GM19463 (cell line): ENCODE measurements around the gene RASA2.
A peak's percentile ranks its signal among the peaks of the same experiment; 100 is the strongest.
"Not testable (repeated sequence)": the region's sequence is repeated elsewhere in the genome, so short reads cannot be mapped to it uniquely, and the experiment has no call there.

ENCODE experiments used
- ATAC-seq: cut with Tn5 transposase; IDR thresholded peaks from one replicate; pipeline ENCODE4 v1.9.1; 2021; ENCODE audit warnings: mild to moderate bottlenecking, moderate library complexity; ENCODE audit not compliant: unreplicated experiment

The RASA2 gene

GRCh38 chr3:141575879-141576743, 89.3 kb downstream of the RASA2 start:
- ATAC-seq, result peak; percentile 50

GRCh38 chr3:141576744-141577052, 89.9 kb downstream of the RASA2 start:
- no peak for ATAC-seq

DNA sequence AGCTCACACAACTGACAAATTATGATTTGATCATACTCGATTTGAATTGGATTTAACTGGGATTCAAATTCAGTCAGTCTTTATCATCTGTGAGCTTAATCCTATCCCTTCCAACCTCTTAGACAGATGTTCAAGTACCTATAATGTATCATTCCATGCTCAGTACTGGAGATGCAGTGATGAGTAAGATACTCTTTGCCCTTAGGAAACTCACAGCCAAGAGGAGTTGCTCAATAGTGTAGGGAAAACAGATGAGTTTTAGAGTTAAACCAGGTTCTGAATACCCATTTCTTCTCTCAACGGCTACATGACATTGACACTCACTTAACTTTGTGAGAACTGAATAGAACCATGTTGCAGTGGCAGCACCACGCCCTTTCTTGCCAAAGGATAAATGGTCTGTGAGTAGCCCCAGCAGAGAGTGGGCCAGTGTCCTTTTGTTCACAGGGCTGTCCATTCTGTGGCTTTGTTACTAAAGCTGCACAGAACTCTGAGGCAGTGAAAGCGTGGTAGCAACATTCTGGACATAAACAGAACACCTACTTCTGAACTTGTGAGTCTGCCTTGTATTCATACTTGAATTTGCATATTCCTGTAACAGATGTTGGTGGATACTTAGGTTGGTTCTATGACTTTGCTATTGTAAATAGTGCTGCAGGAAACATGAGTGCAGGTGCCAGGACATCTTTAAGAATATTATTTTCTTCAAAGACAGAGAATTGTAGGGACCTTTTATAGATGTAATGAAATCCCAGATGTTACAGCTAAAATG, 91.6 kb downstream of the RASA2 start:
- no peak for ATAC-seq

GRCh38 chr3:141594357-141594756, 107.5 kb downstream of the RASA2 start:
- ATAC-seq, result no peak

DNA sequence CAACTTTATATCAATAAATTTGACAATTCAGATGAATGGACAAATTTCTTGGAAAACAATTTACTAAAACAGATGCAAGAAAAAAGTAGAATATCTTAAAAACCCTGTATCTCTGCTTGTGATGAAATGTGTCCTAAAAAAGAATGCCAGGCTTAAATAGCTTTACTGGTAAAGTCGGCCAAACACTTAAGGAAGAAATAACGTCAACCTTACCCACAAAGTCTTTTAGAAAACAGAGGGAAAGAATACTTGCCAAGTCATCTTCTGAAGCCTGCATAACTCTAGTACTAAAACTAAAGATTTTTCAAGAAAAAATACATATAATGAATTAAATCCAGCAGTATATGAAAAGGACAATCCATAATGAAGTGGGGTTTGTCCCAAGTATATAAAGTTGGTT, 111.1 kb downstream of the RASA2 start:
- ATAC-seq, result no peak

DNA sequence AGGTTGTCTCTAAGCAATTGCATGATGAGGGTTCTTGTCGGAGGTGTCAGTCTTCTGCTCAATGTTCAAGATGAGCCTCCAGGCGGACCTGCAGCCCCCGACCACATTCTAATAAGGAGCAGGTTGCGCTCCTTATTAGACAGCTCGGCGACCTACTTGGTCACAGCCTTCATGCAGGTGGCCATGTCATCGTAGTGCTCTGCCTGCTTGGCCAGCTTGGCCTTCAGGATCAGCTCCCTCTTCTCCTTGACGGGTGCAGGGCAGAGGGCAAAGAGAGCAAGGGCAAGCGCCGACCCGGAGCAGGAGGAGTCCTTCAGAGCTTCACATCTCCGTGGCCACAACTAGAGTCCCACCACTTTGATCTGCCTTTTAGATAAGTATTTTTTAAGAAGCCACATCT, 113.5 kb downstream of the RASA2 start:
- ATAC-seq, result no peak

- ATAC-seq, result no peak
These were observed 115.9 kb downstream of the RASA2 start for GRCh38 chr3:141602706-141603105.

DNA sequence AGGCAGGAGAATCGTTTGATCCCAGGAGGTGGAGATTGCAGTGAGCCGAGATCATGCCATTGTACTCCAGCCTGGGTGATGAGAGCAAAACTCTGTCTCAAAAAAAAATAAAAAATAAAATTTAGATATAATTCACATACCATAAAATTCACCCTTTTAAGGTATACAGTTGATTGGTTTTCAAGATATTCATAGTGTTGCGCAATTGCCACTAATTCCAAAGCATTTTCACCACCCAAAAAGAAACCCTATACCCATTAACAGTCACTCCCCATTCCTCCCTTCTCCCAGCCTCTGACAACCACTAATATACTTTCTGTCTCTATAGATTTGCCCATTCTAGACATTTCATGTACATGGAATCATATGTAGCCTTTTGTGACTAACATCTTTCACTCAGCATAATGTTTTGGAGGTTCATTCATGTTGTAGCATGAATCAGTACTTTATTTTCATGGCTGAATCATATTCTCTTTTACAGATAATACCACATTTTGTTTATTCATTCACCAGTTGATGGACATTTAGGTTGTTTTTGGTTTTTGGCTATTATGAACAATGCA, 116.7 kb downstream of the RASA2 start:
- no peak for ATAC-seq

- no peak for ATAC-seq
These were observed 119.1 kb downstream of the RASA2 start for GRCh38 chr3:141605883-141606282.

GRCh38 chr3:141608438-141608837, 121.6 kb downstream of the RASA2 start:
- no peak for ATAC-seq

DNA sequence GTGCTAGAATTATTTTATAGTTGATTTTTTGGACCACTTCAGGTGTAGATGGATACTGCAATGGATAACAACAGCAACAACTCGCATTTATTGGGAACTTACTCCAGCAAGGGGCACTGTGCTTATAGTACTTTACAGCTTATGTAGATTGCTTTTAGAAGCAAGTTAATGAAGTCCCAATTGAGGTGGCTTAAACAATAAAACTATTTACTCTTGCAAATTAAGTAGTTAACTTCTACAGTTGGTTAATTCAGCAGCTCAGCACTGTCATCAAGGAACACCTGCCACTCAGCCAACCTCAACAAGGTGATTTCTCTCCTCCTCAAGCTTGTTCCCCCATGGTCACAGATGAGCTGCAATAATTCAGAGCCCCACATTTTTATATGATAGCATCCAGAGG, 124.1 kb downstream of the RASA2 start:
- ATAC-seq, result no peak

DNA sequence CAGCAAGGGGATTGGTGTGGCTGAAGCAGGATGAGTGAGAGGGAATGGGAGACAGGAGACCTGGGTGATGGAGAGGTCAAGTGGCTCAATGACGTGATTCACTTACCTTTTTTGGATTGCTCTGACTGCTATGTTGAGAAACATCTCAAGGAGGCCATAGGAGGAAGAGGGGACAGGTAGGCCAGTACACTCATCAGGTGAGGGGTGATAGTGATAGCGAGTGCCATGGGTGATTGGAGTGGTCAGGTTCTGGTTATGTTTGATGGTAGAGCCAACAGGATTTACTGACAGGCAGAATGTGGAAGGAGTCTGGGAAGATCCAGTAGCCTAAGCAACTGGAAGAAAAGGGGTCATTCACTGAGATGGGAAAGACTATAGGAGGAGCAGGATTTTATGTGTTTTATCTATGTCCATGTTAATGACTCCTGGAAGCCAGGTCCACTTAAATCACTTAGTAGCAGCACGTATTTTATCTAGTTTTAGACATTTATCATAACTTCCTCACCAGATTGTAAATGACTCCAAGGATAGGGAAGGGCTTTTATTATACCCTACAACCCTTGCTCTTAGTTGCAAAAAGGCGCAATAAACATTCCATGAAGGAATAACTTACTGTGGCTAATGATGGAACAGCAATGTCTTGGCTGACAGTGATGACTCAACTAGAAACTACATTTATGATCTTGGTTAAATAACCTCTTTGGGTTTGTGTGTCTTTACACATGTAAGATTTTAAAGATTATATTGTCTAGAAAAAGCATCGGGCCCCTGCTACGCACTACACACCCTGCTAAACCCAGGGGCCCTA, 131.5 kb downstream of the RASA2 start:
- ATAC-seq, result no peak

GRCh38 chr3:141618938-141619337, 132.1 kb downstream of the RASA2 start:
- ATAC-seq, result no peak

DNA sequence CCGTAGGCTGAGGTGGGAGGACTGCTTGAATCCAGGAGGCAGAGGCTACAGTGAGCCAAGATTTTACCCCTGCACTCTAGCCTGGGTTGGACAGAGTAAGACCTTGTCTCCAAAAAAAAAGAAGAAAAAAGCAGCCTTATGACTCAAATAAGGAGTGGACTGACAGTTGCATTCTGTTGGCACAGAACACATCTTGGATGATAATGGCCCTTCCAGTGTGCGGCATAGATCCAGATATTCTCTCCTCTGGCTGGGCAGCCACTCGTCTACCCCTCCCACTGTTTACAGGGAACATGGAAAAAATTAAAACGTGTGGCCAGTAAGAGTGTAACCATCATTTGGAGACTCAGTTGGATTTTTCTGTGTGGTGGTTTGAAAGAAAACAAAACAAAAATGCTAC, 132.6 kb downstream of the RASA2 start:
- ATAC-seq, result no peak

DNA sequence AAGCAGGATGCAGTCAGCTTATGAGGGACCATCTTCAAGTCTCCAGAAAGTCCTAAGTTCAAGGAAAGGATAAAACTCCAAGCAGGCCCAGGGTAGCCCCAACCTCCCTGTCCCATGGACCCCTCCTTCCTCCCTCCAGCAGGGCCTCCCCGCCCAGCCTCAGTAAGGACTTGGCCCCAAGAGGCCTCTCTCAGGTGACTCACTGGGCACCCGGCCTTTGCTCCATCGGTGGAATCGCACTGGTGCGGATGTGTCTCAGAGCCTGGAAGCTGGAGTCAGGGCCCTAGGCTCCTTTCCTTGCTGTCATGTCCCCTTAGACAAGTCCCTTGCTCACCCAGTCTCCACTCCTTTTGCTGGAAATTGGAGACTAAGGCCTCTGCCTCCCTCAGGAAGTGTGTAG, 136.9 kb downstream of the RASA2 start:
- no peak for ATAC-seq

DNA sequence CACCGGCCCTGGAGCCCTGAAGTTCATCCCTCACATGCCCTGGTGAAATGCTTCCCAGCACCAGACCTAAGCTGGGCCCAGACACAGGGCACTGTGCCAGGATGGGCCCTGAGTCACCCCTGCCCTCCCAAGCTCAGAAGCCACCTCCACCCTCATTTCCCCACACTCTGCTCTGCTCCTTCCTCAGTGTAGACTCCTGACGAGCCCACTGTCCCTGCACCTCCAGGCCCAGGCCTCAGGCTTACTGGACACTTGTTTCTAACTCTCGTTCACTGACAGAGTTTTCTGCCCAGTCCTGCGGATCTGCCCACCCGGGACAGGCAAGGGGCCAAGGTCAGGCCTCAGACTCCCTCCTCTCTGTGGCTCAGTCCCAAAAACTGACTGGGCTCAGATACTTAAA, 138.7 kb downstream of the RASA2 start:
- no peak for ATAC-seq

DNA sequence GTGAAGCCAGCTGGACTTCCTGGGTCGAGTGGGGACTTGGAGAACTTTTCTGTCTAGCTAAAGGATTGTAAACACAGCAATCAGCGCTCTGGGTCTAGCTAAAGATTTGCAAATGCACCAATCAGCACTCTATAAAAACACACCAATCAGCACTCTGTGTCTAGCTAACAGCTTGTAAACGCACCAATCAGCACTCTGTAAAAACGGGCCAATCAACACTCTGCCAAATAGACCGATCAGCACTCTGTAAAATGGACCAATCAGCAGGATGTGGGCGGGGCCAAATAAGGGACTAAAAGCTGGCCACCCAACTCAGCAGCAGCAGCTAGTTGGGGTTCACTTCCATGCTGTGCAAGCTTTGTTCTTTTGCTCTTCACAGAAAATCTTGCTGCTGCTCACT, 141.5 kb downstream of the RASA2 start:
- not testable (repeated sequence) for ATAC-seq

- not testable (repeated sequence) for ATAC-seq
These were observed 142.1 kb downstream of the RASA2 start for GRCh38 chr3:141628868-141629441.

- ATAC-seq, result no peak
These were observed 143.1 kb downstream of the RASA2 start for GRCh38 chr3:141629976-141630375.

DNA sequence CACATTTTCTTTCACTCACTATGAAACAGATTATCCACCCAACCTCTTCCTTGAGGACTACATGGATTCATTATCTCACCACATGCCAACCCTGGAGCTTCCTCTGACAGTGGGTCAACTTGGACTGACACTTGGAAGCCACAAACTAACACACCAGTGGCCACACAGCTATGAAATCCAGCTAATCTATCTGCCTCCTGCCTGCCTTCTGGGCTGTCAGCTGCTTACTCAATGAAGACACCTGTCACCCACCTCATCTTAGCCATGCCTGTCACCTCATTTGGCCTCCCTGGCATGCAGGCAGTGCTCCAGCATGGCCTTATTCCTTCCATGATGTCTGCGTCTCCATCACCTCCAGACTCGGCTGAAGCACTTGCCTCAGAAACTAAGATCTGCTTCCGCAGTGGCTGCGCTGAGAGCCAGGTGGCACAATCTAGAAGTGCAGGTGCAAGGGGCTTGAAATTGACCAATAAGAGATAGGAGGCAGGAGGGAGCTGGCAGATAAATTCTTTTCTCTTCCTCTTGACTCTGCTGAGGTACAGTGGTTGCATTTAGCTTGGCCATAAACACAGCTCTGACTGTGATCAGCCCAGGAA, 146.1 kb downstream of the RASA2 start:
- ATAC-seq, result no peak
